ENCODE data around the gene ZBED6.

- TF ChIP-seq CTCF (IDR thresholded peaks at IDR 0.05; ENCODE audit: insufficient read depth, low read length) (no peak), POLR2AphosphoS5 (IDR thresholded peaks at IDR 0.05; ENCODE audit: low read depth) (no peak), GABPA (IDR thresholded peaks at IDR 0.05; ENCODE audit: low read depth) (no peak), REST (IDR thresholded peaks at IDR 0.05; ENCODE audit: insufficient replicate concordance, low read depth) (no peak), SPI1 (IDR thresholded peaks at IDR 0.05; ENCODE audit: borderline replicate concordance, low read depth) (no peak)
These were observed 43.7 kb downstream of the ZBED6 start for GRCh38 chr1:203839081-203839480.

Data from HL-60 (cell line).